ENCODE results near the gene ORM1.
A peak's percentile ranks its signal among the peaks of the same experiment; 100 is the strongest.
"Not testable (repeated sequence)": the region's sequence is repeated elsewhere in the genome, so short reads cannot be mapped to it uniquely, and the experiment has no call there.

Gene ORM1

DNA sequence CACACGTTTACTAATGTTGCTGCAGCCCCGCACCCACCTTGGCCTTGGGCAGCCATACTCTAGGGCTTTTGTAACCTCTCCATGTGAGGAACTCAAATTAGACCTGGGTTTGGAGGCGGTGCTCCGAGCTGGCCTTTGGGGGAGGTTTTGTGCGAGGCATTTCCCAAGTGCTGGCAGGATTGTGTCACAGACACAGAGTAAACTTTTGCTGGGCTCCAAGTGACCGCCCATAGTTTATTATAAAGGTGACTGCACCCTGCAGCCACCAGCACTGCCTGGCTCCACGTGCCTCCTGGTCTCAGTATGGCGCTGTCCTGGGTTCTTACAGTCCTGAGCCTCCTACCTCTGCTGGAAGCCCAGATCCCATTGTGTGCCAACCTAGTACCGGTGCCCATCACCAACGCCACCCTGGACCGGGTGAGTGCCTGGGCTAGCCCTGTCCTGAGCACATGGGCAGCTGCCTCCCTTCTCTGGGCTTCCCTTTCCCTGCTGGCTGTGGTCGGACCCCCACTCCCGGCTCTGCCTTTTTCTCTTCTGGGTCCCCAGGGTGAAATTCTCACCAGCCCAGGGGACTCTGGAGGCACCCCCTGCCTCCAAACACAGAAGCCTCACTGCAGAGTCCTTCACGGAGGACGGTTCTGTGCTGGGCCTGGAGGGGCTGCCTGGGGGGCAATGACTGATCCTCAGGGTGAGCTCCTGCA lies at the start of gene ORM1:
Gene ORM1 (plus strand): TSS at position 268 of the 701 bp plus-strand sequence. CDS start 36 bp downstream, at position 304.
- in situ Hi-C loops (cut with HindIII; ENCODE audit: low pct_ligation_motif_present, low pct_unique_long_range_greater_than_20kb, low sequenced_read_pairs); DNase-seq: not testable (repeated sequence)

DNA sequence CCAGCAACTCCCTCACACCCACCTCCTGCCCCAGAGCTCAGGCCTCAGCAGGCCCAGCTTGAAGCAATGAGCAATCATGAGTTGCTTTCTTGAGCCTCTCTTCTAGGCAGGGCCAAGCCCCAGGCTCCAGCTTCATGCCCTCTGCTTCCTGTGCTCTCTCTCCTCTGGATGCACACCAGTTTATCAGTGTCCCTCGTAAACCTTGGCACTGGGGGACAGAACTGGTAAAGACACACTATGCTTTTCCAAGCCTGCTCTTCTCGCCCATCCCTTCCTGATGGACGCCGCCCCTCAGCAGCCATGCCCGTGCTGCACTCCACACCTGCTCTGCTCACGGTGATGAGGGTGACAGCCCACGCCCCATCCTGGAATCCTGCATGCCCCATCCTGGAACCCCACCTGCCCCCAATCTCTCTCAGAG lies 49.4 kb upstream of the ORM1 start:
- in situ Hi-C loops (cut with HindIII; ENCODE audit: low pct_ligation_motif_present, low pct_unique_long_range_greater_than_20kb, low sequenced_read_pairs), result no loop called here
- no peak for DNase-seq

DNA sequence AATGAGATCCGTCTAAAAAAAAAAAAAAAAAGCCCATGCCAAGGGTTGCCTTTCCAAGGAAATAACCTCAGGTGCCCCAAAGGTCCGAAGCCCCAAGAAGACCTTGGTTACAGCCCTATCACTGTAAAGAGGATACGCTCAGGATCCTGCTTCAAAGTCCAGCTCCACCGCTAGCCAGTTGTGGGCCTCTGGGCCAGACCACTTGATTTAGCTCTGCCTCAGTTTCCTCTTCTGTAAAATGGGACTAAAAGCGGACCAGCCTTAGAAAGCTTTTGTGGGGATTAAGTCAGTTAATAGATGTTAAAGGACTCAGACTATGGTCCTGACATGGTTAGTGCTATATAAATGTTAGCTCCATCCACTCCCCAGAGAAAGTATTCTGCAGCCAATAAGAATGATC lies 48.7 kb upstream of the ORM1 start:
- no peak for DNase-seq

DNA sequence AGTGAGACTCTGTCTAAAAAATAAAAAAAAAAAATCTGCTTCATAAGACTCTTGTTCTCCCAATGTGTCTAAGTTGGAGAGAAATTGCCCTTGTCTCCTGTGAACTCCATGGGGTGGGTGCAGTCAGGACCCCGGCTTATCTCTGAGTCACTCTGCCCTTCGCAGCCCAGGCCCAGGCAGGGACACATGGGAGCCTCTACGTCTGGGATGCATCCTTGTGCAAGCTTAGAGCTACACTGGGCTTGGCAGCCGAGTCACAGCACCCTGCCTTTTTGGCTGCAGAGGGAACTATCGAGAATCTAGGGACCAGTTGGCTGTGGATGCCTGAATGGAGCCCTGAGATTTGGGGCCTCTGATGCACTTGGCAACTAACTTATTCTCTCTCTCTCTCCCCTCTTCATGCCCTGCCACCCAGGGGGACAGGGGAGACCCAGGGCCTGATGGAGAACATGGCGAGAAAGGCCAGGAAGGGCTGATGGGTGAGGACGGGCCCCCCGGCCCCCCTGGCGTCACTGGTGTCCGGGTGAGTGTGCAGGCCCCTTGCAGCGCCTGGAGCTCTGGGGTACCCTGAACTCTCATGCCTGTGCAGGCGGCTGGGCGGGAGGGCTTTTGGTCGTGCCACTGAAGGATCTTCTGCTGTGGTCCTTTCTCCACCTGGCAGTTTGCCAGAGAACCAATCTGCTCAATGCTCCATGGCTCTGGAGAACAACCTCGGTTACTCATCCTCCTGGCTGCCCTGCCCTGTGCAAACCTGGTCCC lies 47.5 kb upstream of the ORM1 start:
- in situ Hi-C loops (cut with HindIII; ENCODE audit: low pct_ligation_motif_present, low pct_unique_long_range_greater_than_20kb, low sequenced_read_pairs), result loop anchor here (25.0 kb wide), 1 partner anchor 188 kb away; the partner anchor contains the start of genes AMBP and KIF12
- no peak for DNase-seq

More for the DNA sequence above, 48.7 kb upstream of the ORM1 start:
- in situ Hi-C loops (cut with HindIII; ENCODE audit: low pct_ligation_motif_present, low pct_unique_long_range_greater_than_20kb, low sequenced_read_pairs), result no loop called here

DNA sequence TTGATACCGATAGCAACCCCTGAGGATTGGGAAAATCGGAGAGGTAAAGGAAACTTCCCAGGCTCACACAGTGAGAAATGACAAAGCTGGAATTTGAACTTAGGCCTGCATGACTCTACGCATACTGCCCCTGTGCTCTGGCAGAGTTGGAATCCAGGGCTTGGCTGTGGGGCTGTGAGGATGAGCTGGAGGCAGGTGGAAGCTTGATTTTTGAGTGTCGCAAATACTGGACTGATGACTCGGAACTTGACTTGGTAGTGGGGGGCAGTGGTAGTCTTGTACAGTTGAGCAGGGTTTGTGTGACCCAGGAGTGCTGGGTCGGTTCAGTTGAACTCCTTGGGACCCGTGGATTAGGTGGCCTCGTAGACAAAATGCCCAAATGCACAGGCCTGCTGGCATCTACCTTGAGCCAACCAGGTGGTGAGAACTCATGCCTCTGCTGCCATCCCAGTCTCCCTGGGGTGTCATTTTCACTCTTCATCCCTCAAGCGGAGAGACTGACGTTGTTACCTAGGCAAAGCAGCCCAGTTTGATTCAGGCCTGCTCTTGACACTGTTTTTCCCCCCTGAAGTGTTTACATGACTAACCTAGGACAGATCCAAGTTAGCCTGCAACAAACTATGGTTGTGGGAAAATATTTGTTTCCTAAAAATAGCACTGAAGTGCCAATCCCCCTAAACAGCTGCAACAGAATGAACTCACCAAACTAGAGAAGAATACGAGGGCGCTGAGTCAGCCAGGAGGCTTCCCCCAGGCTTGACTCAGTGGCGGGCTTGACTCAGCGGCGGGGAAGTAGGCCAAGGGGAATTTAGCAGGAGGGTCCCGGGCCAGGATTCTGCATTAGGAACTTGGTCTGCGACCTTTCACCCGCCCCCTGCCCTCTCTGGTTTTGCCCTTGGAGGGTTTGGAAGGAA lies 45.7 kb upstream of the ORM1 start:
- peak; percentile 79 for DNase-seq
- in situ Hi-C loops (cut with HindIII; ENCODE audit: low pct_ligation_motif_present, low pct_unique_long_range_greater_than_20kb, low sequenced_read_pairs), result loop anchor here (25.0 kb wide), 1 partner anchor 190 kb away; the partner anchor contains the start of genes AMBP and KIF12

- in situ Hi-C loops (cut with HindIII; ENCODE audit: low pct_ligation_motif_present, low pct_unique_long_range_greater_than_20kb, low sequenced_read_pairs), result loop anchor here (25.0 kb wide), 1 partner anchor 191 kb away; the partner anchor contains the start of genes AMBP and KIF12
- DNase-seq, result no peak
These were observed 44.5 kb upstream of the ORM1 start for GRCh38 chr9:114278356-114278755.

DNA sequence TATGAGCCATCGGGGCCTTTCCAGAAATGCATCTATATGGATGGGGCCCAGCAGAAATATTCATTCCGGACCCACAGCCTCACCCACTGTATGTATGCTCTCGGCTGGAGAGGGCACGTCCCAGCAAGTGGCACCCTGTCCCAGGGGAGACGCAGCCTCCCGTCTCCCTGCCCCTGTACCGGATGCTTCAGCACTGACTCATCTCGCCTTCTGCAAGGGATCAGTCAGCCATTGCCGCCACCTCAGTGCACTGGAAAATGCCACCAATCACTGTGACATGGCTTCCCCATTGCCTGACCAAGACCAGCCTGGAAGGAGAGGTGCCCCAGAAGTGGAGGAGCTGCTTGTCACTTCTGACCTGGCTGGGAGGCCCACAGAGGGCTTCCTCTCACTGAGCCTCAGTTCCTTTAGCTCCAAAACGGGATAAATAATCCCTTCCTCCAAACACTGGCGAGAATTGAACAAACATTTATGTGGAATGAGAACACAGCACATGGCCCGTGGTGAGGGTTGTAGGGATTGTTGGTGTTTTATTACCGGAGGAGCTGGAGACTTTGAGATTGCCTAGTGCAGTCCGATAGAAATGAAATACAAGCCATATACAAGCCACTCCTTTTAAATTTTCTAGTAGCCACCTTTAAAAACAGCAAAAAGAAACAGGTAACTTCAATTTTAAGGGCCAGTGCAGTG lies 43.9 kb upstream of the ORM1 start:
- DNase-seq, result peak; percentile 76
- in situ Hi-C loops (cut with HindIII; ENCODE audit: low pct_ligation_motif_present, low pct_unique_long_range_greater_than_20kb, low sequenced_read_pairs), result loop anchor here (25.0 kb wide), 1 partner anchor 192 kb away; the partner anchor contains the start of genes AMBP and KIF12

- no peak for DNase-seq
- in situ Hi-C loops (cut with HindIII; ENCODE audit: low pct_ligation_motif_present, low pct_unique_long_range_greater_than_20kb, low sequenced_read_pairs), result loop anchor here (25.0 kb wide), 1 partner anchor 192 kb away; the partner anchor contains the start of genes AMBP and KIF12
These were observed 43.2 kb upstream of the ORM1 start for GRCh38 chr9:114279693-114280092.

DNA sequence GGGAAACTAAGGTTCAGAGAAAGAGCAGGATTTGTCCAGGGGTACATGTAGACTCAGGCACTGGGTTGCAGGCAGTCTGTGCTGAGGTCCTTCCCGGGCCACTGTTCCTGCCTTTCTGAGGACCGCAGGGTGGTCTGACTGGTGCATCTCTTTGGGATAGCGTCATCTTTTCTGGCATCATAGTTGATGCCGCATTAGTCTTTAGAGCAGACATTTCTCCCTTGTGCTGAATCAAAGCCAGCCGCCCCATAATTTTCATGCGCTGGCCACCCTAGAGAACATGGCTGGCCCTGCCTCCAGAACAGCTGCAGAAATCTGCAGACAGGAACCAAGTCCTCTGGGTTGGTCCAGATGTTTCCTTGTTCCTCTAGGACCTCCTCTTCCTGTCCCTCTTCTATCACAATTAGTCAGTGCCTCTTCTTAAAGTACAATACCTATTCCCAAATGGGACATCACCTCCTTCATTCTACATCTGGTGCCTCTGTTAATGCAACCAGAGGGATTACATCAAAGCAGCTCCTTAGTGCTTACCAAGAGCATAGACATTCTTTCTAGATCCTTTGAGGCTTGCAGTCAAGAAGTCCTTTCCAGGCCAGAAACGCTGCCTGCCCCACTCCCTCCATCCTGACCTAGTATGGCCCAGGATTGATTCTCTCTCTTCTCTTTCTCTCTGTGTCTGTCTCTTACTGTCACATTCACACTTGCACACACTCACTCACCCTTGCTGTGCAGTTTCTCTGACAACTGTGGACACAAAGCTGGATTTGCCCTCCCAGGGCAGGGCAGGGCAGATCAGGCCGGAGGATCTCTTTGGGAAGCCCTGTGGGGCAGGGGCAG lies 42.0 kb upstream of the ORM1 start:
- in situ Hi-C loops (cut with HindIII; ENCODE audit: low pct_ligation_motif_present, low pct_unique_long_range_greater_than_20kb, low sequenced_read_pairs), result loop anchor here (25.0 kb wide), 1 partner anchor 194 kb away; the partner anchor contains the start of genes AMBP and KIF12
- no peak for DNase-seq

DNA sequence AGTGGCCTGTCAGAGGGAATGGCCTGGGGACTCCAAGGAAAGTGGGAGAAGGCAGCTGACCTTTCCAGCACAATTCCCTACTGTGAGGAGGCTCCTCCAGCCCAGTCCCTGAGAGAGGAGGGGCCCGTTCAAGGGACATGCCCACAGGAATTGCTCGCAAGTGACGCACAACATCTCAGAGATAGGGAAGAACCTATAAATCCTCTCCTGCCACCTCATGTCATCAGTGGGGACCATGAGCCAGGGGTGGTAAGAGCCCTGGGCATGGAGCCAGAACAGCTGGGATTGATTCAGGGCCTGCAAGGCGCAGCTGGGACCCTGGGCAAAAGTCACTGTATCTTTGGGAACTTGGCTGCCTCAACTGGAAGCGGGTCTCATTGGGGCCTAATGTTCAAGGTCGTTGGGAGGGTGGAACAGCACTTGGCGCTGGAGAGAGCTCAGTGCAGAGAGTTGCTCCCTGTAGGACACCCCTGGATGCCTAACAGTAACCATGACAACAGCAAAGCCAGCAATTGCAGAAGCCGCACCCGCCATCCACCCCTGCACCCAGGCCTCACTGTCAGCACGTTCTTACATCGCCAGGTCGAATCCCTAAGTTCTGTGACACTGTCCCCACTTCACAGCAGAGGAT lies 41.3 kb upstream of the ORM1 start:
- DNase-seq, result no peak
- in situ Hi-C loops (cut with HindIII; ENCODE audit: low pct_ligation_motif_present, low pct_unique_long_range_greater_than_20kb, low sequenced_read_pairs), result loop anchor here (25.0 kb wide), 1 partner anchor 194 kb away; the partner anchor contains the start of genes AMBP and KIF12

DNA sequence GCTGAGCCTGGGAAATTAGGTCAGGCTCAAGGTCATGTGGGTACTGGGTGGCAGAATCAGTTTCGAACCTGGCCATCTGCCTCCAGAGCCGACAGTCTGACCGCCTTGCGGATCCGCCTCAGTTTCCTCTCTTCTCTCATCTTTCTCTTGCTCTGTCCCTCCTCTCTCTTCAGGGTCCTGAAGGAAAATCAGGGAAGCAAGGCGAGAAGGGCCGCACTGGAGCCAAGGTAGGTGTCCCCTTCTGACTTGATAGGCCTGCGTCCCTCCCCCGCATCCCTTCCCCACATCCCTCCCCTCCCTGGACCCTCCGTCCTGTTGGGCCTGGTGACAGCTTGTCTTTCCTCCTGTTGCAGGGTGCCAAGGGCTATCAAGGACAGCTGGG lies 40.8 kb upstream of the ORM1 start:
- no peak for DNase-seq
- in situ Hi-C loops (cut with HindIII; ENCODE audit: low pct_ligation_motif_present, low pct_unique_long_range_greater_than_20kb, low sequenced_read_pairs), result loop anchor here (25.0 kb wide), 1 partner anchor 195 kb away; the partner anchor contains the start of genes AMBP and KIF12

DNA sequence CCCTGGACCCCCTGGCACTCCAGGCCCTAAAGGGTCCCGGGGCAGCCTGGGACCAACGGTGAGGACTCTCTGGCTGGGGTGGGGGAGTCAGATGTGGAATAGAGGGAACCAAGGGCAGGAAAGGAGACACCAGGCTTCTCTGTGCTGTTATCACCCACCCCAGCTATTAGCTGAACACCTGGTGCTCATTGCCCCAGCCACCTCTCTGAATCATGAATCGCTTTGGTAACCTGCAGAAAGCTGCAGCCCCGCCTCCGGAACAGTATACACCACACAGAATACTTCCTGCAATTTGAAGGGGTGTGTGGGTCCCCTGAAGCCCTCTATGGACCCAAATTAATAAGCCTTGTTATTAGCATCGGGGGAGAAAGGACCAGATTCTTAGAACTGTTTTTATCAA lies 40.4 kb upstream of the ORM1 start:
- in situ Hi-C loops (cut with HindIII; ENCODE audit: low pct_ligation_motif_present, low pct_unique_long_range_greater_than_20kb, low sequenced_read_pairs), result loop anchor here (25.0 kb wide), 1 partner anchor 195 kb away; the partner anchor contains the start of genes AMBP and KIF12
- DNase-seq, result no peak

DNA sequence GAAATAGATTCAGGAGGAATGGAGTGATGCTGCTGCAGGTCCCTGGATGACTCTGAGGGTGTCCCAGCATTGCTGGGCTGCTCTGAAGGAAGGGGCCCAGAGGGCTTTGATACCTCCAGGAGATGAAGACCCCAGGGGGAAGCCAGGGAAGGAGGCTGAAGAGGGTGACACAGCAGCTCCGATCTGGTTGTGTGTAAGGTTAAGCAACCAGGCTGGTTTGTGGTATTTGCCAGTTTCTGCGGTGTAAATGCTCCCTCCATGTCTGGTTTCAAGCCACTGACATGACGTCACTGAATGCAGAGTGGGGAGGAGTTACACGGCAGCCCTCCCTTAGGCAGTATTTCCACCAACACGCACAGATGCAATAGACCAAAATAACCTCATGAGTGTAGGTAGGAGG lies 40.0 kb upstream of the ORM1 start:
- DNase-seq, result no peak
- in situ Hi-C loops (cut with HindIII; ENCODE audit: low pct_ligation_motif_present, low pct_unique_long_range_greater_than_20kb, low sequenced_read_pairs), result loop anchor here (25.0 kb wide), 1 partner anchor 196 kb away; the partner anchor contains the start of genes AMBP and KIF12

DNA sequence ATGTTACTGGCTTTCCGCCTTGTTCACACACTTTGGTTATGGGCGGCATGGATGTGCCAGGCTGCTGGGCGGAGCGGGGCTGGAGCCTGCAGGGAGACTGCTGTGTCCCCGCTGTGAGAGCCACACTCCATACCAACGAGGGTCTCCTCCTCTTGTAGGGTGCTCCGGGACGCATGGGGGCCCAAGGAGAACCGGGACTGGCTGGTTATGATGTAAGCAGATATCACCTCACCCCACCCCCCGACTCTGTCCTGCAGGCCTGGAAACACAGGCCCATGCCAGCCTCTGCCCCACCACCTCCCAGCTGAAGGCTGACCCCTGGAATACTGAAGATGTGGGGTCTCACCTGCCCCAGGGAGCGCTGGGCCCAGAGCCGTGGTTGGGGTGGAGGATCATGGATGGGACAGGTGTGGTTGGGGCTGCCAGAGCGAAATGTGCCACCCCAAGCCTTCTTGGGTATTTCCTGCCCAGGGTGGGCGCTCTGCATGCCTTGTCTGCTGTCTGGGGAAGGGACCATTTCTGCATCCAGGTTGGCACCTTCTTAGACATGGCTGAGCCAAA lies 39.3 kb upstream of the ORM1 start:
- DNase-seq, result no peak
- in situ Hi-C loops (cut with HindIII; ENCODE audit: low pct_ligation_motif_present, low pct_unique_long_range_greater_than_20kb, low sequenced_read_pairs), result loop anchor here (25.0 kb wide), 1 partner anchor 196 kb away; the partner anchor contains the start of genes AMBP and KIF12

GRCh38 chr9:114284316-114285060 lies 38.4 kb upstream of the ORM1 start:
- in situ Hi-C loops (cut with HindIII; ENCODE audit: low pct_ligation_motif_present, low pct_unique_long_range_greater_than_20kb, low sequenced_read_pairs), result loop anchor here (25.0 kb wide), 1 partner anchor 197 kb away; the partner anchor contains the start of genes AMBP and KIF12
- DNase-seq, result no peak
